Psoas muscle (tissue), 8 donors: ENCODE results near the gene ODAD3. TPM values are rescaled to one million over a fixed set of nuclear protein-coding genes. Genes with fewer than 3 reads are reported as not detected.

Experiments
- ATAC-seq, 4 donors: fragments of 200-7000 bp; cut with Tn5 transposase; one replicate each; pipeline ENCODE4 v1.9.1; 2020; ENCODE audit warnings: moderate library complexity in 3 of 4, mild to moderate bottlenecking in 2 of 4
- DNase-seq, 2 donors: peaks; one replicate each; pipeline ENCODE4 v3.0.0-alpha.2; 2020
- H3K27ac ChIP-seq: fragments of 200-600 bp; one replicate; pipeline ENCODE4 v1.8.0; 2022
- H3K27me3 ChIP-seq, 3 donors: fragments of 200-600 bp in 1 of 3; one replicate each; pipeline versions ENCODE4 v1.6.1 to v1.8.0; 2013 to 2022; ENCODE audit warnings: low read length in 2 of 3, mild to moderate bottlenecking in 2 of 3, moderate library complexity in 1 of 3; ENCODE audit not compliant: insufficient read depth in 3 of 3
- H3K36me3 ChIP-seq, 2 donors: fragments of 200-600 bp in 1 of 2; one replicate each; pipeline versions ENCODE4 v1.6.1 to v1.8.0; 2013 to 2022; ENCODE audit warnings: low read depth in 1 of 2, mild to moderate bottlenecking in 1 of 2, moderate library complexity in 1 of 2; ENCODE audit not compliant: insufficient read depth in 1 of 2
- H3K4me1 ChIP-seq: fragments of 200-600 bp; one replicate; pipeline ENCODE4 v1.8.0; 2022
- H3K4me3 ChIP-seq: fragments of 200-600 bp; one replicate; pipeline ENCODE4 v1.8.0; 2022; ENCODE audit warnings: mild to moderate bottlenecking
- H3K9me3 ChIP-seq: fragments of 200-600 bp; one replicate; pipeline ENCODE4 v1.8.0; 2022
- CTCF ChIP-seq: fragments of 200-600 bp; IDR thresholded peaks from one replicate; pipeline ENCODE4 v1.8.0; 2022; ENCODE audit warnings: antibody characterized with exemption
- WGBS, 3 donors: extraction: QIAGEN DNeasy Blood & Tissue Kit; methylation state at CpG; one replicate each; pipeline versions ENCODE4 v1.1.6 to v1.1.7; 2013; 5-methylcytosine and 5-hydroxymethylcytosine counted together
- intact Hi-C, 2 donors: fragments of 100-400 bp; cut with DNase I; formaldehyde crosslinking; loops; one replicate each; pipeline versions ENCODE4 v1.11.0 to v1.14.2; 2022
- polyA plus RNA-seq, 3 donors: library from polyadenylated mRNA; stranded (reverse); fragments of 200-250 nt; gene quantifications; one replicate each; pipeline ENCODE4 v1.2.3, GENCODE V29; 2013
- total RNA-seq, 4 donors: library from RNA; stranded (reverse); fragmentation: NEBNext Ultra II Directional in 2 of 4; extraction: Animal tissue kit (Norgen Biotek cat#: 25700) in 2 of 4; gene quantifications; one replicate each; pipeline versions ENCODE4 v1.2.1 to v1.2.4, GENCODE V29; 2021 to 2023
- donor health status: healthy with polysubstance abuse.
- donor health status: DM: no; HTN: no; CAD: no; lungs with moderate emphysema.
- donor health status: Bipolar disorder and iron deficiency.
- donor health status: healthy.
- donor health status: DM: yes; HTN: yes; CAD: no.
- donor health status: DM: no; HTN: no; CAD: no.
- donor health status: DM: no; HTN: no; CAD: no.
- donor health status: DM: yes; HTN: yes; CAD: no.

ODAD3 gene
- total and polyA plus RNA-seq, 7 donors = 0.09 to 0.87 (median 0.17) TPM; not detected in 2

GRCh38 chr19:11383706-11384048, 51.2 kb downstream of the ODAD3 start:
- H3K27me3 ChIP-seq = peaks cover 0 to 24% (median 8%) of the 10 kb centered on the region in 3 donors
- no peak overlapping the region for H3K27ac ChIP-seq
- intact Hi-C loops = loop anchor here (5.0 kb wide), 3 partner anchors 39 to 204 kb away; partner anchors contain the start of gene ELAVL3 (in 1 of the 2)
- DNase-seq = no peak
- TF ChIP-seq CTCF = no peak
- ATAC-seq = no peak
- H3K4me1 ChIP-seq = peaks cover 22% of the 10 kb centered on the region
- no peaks in the 10 kb centered on the region for H3K9me3 ChIP-seq
- H3K4me3 ChIP-seq = peak overlapping the region; percentile 53
- 2 to 3% (median 3%) methylated on average over 7 to 9 of the region's 9 CpGs for WGBS, 3 donors
- H3K36me3 ChIP-seq = no peaks in the 10 kb centered on the region

GRCh38 chr19:11382898-11383705, 51.8 kb downstream of the ODAD3 start:
- H3K4me3 ChIP-seq = peak overlapping the region; percentile 53
- H3K4me1 ChIP-seq = peaks cover 22% of the 10 kb centered on the region
- DNase-seq = peak; percentile 51 to 71
- peaks cover 0 to 24% (median 8%) of the 10 kb centered on the region in 3 donors for H3K27me3 ChIP-seq
- WGBS, 3 donors = 1 to 2% (median 1%) methylated on average over 51 to 65 of the region's 65 CpGs
- H3K27ac ChIP-seq = no peak overlapping the region
- H3K9me3 ChIP-seq = no peaks in the 10 kb centered on the region
- no peaks in the 10 kb centered on the region for H3K36me3 ChIP-seq
- TF ChIP-seq CTCF = peak; percentile 57
- peak in 2 of 4 donors; percentile 25 to 36 for ATAC-seq
- intact Hi-C loops = loop anchor here (5.0 kb wide), 3 partner anchors 39 to 204 kb away; partner anchors contain the start of gene ELAVL3 (in 1 of the 2)

GRCh38 chr19:11380653-11381537, 54.0 kb downstream of the ODAD3 start:
- intact Hi-C loops = loop anchor here (5.0 kb wide), 3 partner anchors 41 to 206 kb away; partner anchors contain the start of gene ELAVL3 (in 1 of the 2)
- DNase-seq = peak; percentile 95 to 97
- WGBS, 3 donors = 1 to 2% (median 1%) methylated on average over 44 to 54 of the region's 54 CpGs

More at GRCh38 chr19:11380653-11381537, 54.0 kb downstream of the ODAD3 start:
- H3K27ac ChIP-seq = peak overlapping the region; percentile 70
- H3K4me1 ChIP-seq = peaks cover 39% of the 10 kb centered on the region
- no peaks in the 10 kb centered on the region for H3K36me3 ChIP-seq
- ATAC-seq = peak; percentile 94 to 97 (median 96)
- H3K4me3 ChIP-seq = peak overlapping the region; percentile 74
- TF ChIP-seq CTCF = peak; percentile 65
- no peaks in the 10 kb centered on the region for H3K9me3 ChIP-seq
- peaks cover 0 to 24% (median 8%) of the 10 kb centered on the region in 3 donors for H3K27me3 ChIP-seq
